Mesothelial cell of epicardium (in vitro differentiated cells): Measurements from ENCODE around the gene LOXL1. TPM values are rescaled to one million over a fixed set of nuclear protein-coding genes. Genes with fewer than 3 reads are reported as not detected.

ENCODE experiments used
- DNase-seq, 2 experiments: peaks; one replicate each; pipeline ENCODE4 v3.0.0; 2021; ENCODE audit warnings: low spot score in 2 of 2; ENCODE audit not compliant: unreplicated experiment in 2 of 2
- H3K27ac Mint-ChIP-seq: 2 replicates; pipeline ENCODE4 v1.8.0; 2021; ENCODE audit warnings: mixed read lengths
- H3K27me3 Mint-ChIP-seq: 2 replicates; pipeline ENCODE4 v1.8.0; 2021; ENCODE audit warnings: low read depth, mixed read lengths
- H3K36me3 Mint-ChIP-seq: 2 replicates; pipeline ENCODE4 v1.8.0; 2021; ENCODE audit warnings: mixed read lengths
- H3K4me1 Mint-ChIP-seq: 2 replicates; pipeline ENCODE4 v1.8.0; 2021; ENCODE audit warnings: mixed read lengths
- H3K4me3 Mint-ChIP-seq: 2 replicates; pipeline ENCODE4 v1.8.0; 2021; ENCODE audit warnings: mild to moderate bottlenecking, moderate library complexity, mixed read lengths
- H3K9me3 Mint-ChIP-seq: 2 replicates; pipeline ENCODE4 v1.8.0; 2021; ENCODE audit warnings: mixed read lengths
- CTCF ChIP-seq: fragments of 200-600 bp; sonication (generic); IDR thresholded peaks from one replicate; pipeline ENCODE4 v1.5.0; 2021; ENCODE audit warnings: antibody characterized with exemption; ENCODE audit not compliant: unreplicated experiment
- total RNA-seq: library from RNA; stranded (reverse); gene quantifications from 3 replicates; pipeline ENCODE4 v1.2.1, GENCODE V29; 2021

Gene LOXL1
- total RNA-seq, 1 donor from 2014 or later: 62.9 TPM

- peaks cover 18% of the 10 kb centered on the region for H3K27me3 Mint-ChIP-seq
Observed at GRCh38 chr15:73899197-73900094, 26.8 kb upstream of the LOXL1 start.

GRCh38 chr15:73900095-73900712, 26.1 kb upstream of the LOXL1 start:
- no peaks in the 10 kb centered on the region for H3K9me3 Mint-ChIP-seq
- no peaks in the 10 kb centered on the region for H3K36me3 Mint-ChIP-seq
- peaks cover 11% of the 10 kb centered on the region for H3K4me1 Mint-ChIP-seq
- H3K27ac Mint-ChIP-seq: no peak overlapping the region
- no peak for TF ChIP-seq CTCF
- peaks cover 15% of the 10 kb centered on the region for H3K27me3 Mint-ChIP-seq
- DNase-seq: no peak
- no peak overlapping the region for H3K4me3 Mint-ChIP-seq

More at GRCh38 chr15:73899197-73900094, 26.8 kb upstream of the LOXL1 start:
- Mint-ChIP-seq H3K4me3 (no peak overlapping the region), H3K9me3 (no peaks in the 10 kb centered on the region), H3K27ac (peak overlapping the region; percentile 35), H3K4me1 (peaks cover 11% of the 10 kb centered on the region), H3K36me3 (no peaks in the 10 kb centered on the region)
- TF ChIP-seq CTCF: no peak
- no peak for DNase-seq

DNA sequence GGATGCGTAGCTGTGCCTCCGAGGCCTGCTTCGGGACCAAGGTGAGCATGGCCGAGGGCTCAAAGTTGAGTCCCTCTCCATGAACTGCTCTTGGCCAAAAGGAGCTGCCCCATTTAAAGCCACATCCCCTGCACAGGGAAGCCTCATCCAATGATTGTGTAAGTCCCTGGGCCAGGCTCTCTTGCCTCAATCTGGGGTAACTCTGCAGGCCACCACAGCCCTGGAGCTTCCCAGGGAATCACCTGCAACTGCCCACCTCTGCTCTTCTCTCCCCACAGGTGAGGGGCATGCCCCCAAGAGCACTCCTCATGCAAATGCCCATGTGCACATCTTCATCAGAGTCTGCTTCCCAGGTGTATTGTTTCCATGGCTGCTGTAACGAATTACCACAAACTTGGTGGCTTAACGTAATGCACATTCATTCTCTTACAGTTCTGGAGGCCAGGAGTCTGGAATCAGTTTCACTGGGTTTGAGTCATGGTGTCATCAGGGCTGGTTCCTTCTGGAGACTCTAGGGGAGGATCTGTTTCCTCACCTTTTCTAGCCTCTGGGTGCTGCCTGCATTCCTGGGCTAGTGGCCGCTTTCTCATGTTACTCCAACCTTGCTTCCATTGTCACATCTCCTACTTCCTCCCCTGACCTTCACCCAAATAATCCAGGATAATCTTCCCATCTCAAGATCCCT, 25.0 kb upstream of the LOXL1 start:
- peaks cover 12% of the 10 kb centered on the region for H3K27me3 Mint-ChIP-seq
- no peak for TF ChIP-seq CTCF
- no peak overlapping the region for H3K4me3 Mint-ChIP-seq
- H3K36me3 Mint-ChIP-seq: no peaks in the 10 kb centered on the region
- H3K9me3 Mint-ChIP-seq: no peaks in the 10 kb centered on the region
- no peak overlapping the region for H3K27ac Mint-ChIP-seq
- peaks cover 11% of the 10 kb centered on the region for H3K4me1 Mint-ChIP-seq
- DNase-seq: no peak

- no peak for TF ChIP-seq CTCF
- Mint-ChIP-seq H3K4me3 (no peak overlapping the region), H3K4me1 (peaks cover 11% of the 10 kb centered on the region), H3K9me3 (no peaks in the 10 kb centered on the region), H3K36me3 (no peaks in the 10 kb centered on the region), H3K27ac (no peak overlapping the region), H3K27me3 (peaks cover 16% of the 10 kb centered on the region)
- DNase-seq: no peak
Observed at GRCh38 chr15:73902121-73903020, 23.9 kb upstream of the LOXL1 start.
